Cortex of kidney (tissue), 1 donor: ENCODE data around the gene GRIA2.

Experiments used
- DNase-seq: peaks from one replicate; lab custom pipeline; 2025; lab: John Stamatoyannopoulos, UW

GRIA2 gene

GRCh38 chr4:157372567-157372966, 152.0 kb downstream of the GRIA2 start:
- no peak for DNase-seq

GRCh38 chr4:157389741-157390140, 169.2 kb downstream of the GRIA2 start:
- DNase-seq, result no peak

DNA sequence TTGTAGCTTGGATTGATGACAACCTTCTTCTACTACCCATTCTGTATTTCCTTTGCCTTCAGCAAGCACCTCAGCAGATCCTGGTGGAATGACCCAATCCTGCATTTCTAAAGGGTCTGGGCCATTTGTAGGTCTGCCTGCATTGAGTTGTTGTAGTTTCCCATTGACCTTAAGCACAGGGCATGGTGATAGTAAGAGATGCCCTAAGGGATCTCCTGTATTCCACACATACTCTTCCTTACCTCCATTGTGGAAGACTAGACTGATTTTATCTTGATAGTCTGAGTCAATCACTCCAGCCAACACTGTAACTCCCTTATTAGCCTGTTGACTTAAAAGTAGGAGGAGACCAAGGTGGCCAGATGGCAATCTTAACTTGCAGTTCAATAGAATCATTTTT, 184.5 kb downstream of the GRIA2 start:
- DNase-seq, result no peak
